OCI-LY1 (cell line): Measurements from ENCODE around the gene CERS3.

Source experiments
- H2AFZ ChIP-seq: fragments of 200-600 bp; sonication (generic), shearing (Covaris generic); 2 replicates; pipeline ENCODE4 v1.6.0; 2014; ENCODE audit warnings: antibody characterized with exemption, mild to moderate bottlenecking, low read length
- H3F3A ChIP-seq: fragments of 200-600 bp; sonication (generic), shearing (Covaris generic); 2 replicates; pipeline ENCODE4 v1.6.0; 2014; ENCODE audit warnings: mild to moderate bottlenecking, antibody characterized with exemption, low read length, moderate library complexity; ENCODE audit not compliant: insufficient read depth
- H3K27ac ChIP-seq: fragments of 200-600 bp; sonication (generic); 2 replicates; pipeline ENCODE4 v1.5.1; 2014; ENCODE audit warnings: low read length, mixed run types, mild to moderate bottlenecking, low read depth; ENCODE audit not compliant: poor library complexity, severe bottlenecking
- H3K27me3 ChIP-seq: fragments of 200-600 bp; sonication (generic); 2 replicates; pipeline ENCODE4 v1.6.0; 2014; ENCODE audit warnings: antibody characterized with exemption, mild to moderate bottlenecking, low read length, moderate library complexity; ENCODE audit not compliant: insufficient read depth
- H3K36me3 ChIP-seq: fragments of 200-600 bp; sonication (generic); 2 replicates; pipeline ENCODE4 v1.6.1; 2014; ENCODE audit warnings: mild to moderate bottlenecking, antibody characterized with exemption, low read length, moderate library complexity, mixed read lengths; ENCODE audit not compliant: insufficient read depth
- H3K4me1 ChIP-seq: fragments of 200-600 bp; sonication (generic); 2 replicates; pipeline ENCODE4 v1.5.1; 2014; ENCODE audit warnings: mild to moderate bottlenecking, low read length, moderate library complexity; ENCODE audit not compliant: insufficient read depth, severe bottlenecking
- H3K4me2 ChIP-seq: fragments of 200-600 bp; sonication (generic), shearing (Covaris generic); 2 replicates; pipeline ENCODE4 v1.6.1; 2014; ENCODE audit warnings: low read length
- H3K4me3 ChIP-seq: fragments of 200-600 bp; sonication (generic); 2 replicates; pipeline ENCODE4 v1.5.1; 2014; ENCODE audit warnings: low read length, low read depth, mild to moderate bottlenecking, mixed read lengths; ENCODE audit not compliant: poor library complexity, severe bottlenecking
- H3K79me2 ChIP-seq: fragments of 200-600 bp; shearing (Covaris generic); 2 replicates; pipeline ENCODE4 v1.6.1; 2016; ENCODE audit warnings: mixed run types, low read length, mixed read lengths; ENCODE audit not compliant: insufficient read depth
- H3K9ac ChIP-seq: fragments of 200-600 bp; sonication (generic), shearing (Covaris generic); 2 replicates; pipeline ENCODE4 v1.6.1; 2014; ENCODE audit warnings: mild to moderate bottlenecking, low read length, mixed read lengths
- H3K9me2 ChIP-seq: fragments of 200-600 bp; sonication (generic), shearing (Covaris generic); 2 replicates; pipeline ENCODE4 v1.6.1; 2014; ENCODE audit warnings: low read depth, mild to moderate bottlenecking, low read length, mixed read lengths
- H3K9me3 ChIP-seq: fragments of 200-600 bp; shearing (Covaris generic); 2 replicates; pipeline ENCODE4 v1.6.1; 2014; ENCODE audit warnings: low read length, mixed read lengths
- H4K20me1 ChIP-seq: fragments of 200-600 bp; sonication (generic), shearing (Covaris generic); 2 replicates; pipeline ENCODE4 v1.6.0; 2016; ENCODE audit warnings: mild to moderate bottlenecking, low read length; ENCODE audit not compliant: insufficient read depth
- EZH2 ChIP-seq: fragments of 200-600 bp; sonication (generic), shearing (Covaris generic); IDR thresholded peaks from 2 replicates; pipeline ENCODE4 v1.8.0; 2017; ENCODE audit warnings: borderline replicate concordance, mixed run types, mild to moderate bottlenecking, antibody characterized with exemption, low read length, moderate library complexity, mixed read lengths
- TF ChIP-seq, protein P1 (sequence below): fragments of 200-600 bp; sonication (generic), shearing (Covaris generic); IDR thresholded peaks from 2 replicates; pipeline ENCODE4 v1.5.1; 2017; ENCODE audit warnings: mild to moderate bottlenecking, antibody characterized with exemption, low read length, moderate library complexity, mixed read lengths

The CERS3 gene

DNA sequence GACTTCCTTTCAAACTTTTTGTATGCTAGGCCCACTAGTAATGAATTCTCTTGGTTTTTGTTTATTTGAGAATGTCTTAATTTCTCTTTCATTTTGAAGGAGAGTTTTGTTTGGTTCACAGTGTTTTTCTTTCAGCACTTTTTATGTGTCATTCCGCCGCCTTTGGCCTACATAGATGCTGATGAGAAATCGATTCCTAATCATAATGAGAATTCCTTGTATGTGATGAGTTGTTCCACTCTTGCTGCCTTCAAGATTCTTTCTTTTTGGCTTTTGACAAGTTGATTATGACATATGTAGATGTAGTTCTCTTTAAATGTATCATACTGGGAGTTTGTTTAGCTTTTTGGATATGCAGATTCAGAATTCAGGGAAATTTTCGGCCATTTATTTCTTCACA is 35.5 kb downstream of the CERS3 start:
- H3K4me1 ChIP-seq: no peaks in the 10 kb centered on the region
- no peaks in the 10 kb centered on the region for H3K9me2 ChIP-seq
- H4K20me1 ChIP-seq: no peaks in the 10 kb centered on the region
- no peaks in the 10 kb centered on the region for H3K27me3 ChIP-seq
- H3K27ac ChIP-seq: no peak overlapping the region
- no peaks in the 10 kb centered on the region for H3K79me2 ChIP-seq
- H3K4me3 ChIP-seq: no peak overlapping the region
- H2AFZ ChIP-seq: no peak overlapping the region
- H3K36me3 ChIP-seq: no peaks in the 10 kb centered on the region
- H3K9ac ChIP-seq: no peak overlapping the region
- no peaks in the 10 kb centered on the region for H3F3A ChIP-seq
- no peaks in the 10 kb centered on the region for H3K9me3 ChIP-seq
- no peak overlapping the region for H3K4me2 ChIP-seq
- no peak for TF ChIP-seq EZH2
- TF ChIP-seq, protein P1, sequence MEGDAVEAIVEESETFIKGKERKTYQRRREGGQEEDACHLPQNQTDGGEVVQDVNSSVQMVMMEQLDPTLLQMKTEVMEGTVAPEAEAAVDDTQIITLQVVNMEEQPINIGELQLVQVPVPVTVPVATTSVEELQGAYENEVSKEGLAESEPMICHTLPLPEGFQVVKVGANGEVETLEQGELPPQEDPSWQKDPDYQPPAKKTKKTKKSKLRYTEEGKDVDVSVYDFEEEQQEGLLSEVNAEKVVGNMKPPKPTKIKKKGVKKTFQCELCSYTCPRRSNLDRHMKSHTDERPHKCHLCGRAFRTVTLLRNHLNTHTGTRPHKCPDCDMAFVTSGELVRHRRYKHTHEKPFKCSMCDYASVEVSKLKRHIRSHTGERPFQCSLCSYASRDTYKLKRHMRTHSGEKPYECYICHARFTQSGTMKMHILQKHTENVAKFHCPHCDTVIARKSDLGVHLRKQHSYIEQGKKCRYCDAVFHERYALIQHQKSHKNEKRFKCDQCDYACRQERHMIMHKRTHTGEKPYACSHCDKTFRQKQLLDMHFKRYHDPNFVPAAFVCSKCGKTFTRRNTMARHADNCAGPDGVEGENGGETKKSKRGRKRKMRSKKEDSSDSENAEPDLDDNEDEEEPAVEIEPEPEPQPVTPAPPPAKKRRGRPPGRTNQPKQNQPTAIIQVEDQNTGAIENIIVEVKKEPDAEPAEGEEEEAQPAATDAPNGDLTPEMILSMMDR: no peak

DNA sequence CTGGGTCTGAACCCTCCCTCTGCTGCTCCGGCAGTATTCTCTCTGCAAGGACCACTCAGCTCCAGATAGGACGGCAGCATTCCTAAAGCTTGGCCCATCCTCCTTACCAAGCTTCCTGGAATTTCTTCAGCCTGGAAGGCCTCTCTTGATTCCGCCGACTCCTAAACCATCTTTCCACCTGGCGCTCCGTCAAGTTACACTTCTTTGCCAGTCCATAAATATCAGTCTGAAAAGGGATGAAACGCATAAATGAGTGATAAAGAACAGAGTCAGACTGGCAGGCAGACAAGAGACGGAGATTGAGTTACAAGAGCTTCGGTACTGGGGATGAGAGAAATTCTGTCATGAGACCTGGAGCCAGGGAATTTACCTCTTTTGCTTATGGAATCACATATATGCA is 44.3 kb downstream of the CERS3 start:
- Histone ChIP-seq H4K20me1 (no peaks in the 10 kb centered on the region), H3K27me3 (no peaks in the 10 kb centered on the region), H3F3A (no peaks in the 10 kb centered on the region), H3K9me2 (no peaks in the 10 kb centered on the region), H3K36me3 (no peaks in the 10 kb centered on the region), H3K9ac (no peak overlapping the region), H3K4me1 (no peaks in the 10 kb centered on the region), H3K4me3 (no peak overlapping the region), H2AFZ (no peak overlapping the region), H3K4me2 (no peak overlapping the region), H3K9me3 (no peaks in the 10 kb centered on the region), H3K27ac (no peak overlapping the region), H3K79me2 (no peaks in the 10 kb centered on the region)
- TF ChIP-seq EZH2: no peak
- TF ChIP-seq, protein P1: no peak

- H3K9me3 ChIP-seq: peaks cover 6% of the 10 kb centered on the region
- H3K27me3 ChIP-seq: no peaks in the 10 kb centered on the region
- no peak overlapping the region for H3K27ac ChIP-seq
- no peaks in the 10 kb centered on the region for H4K20me1 ChIP-seq
- H3K79me2 ChIP-seq: no peaks in the 10 kb centered on the region
- no peaks in the 10 kb centered on the region for H3K4me1 ChIP-seq
- H3K4me2 ChIP-seq: no peak overlapping the region
- H3K4me3 ChIP-seq: no peak overlapping the region
- H3K9ac ChIP-seq: no peak overlapping the region
- no peak overlapping the region for H2AFZ ChIP-seq
- H3K36me3 ChIP-seq: no peaks in the 10 kb centered on the region
- H3F3A ChIP-seq: no peaks in the 10 kb centered on the region
- TF ChIP-seq, protein P1: no peak
- no peak for TF ChIP-seq EZH2
- no peaks in the 10 kb centered on the region for H3K9me2 ChIP-seq
Measured at GRCh38 chr15:100483370-100483769, 45.4 kb downstream of the CERS3 start.
